Nephron (organoid): ENCODE measurements around the gene ZNF165.

Source experiments
- H3K27ac Mint-ChIP-seq, 3 experiments: 2 replicates each; pipeline ENCODE4 v1.8.0; 2020; ENCODE audit warnings: mixed read lengths in 3 of 3, mild to moderate bottlenecking in 2 of 3, moderate library complexity in 1 of 3
- H3K27me3 Mint-ChIP-seq: 2 replicates; pipeline ENCODE4 v1.8.0; 2021; ENCODE audit warnings: low read depth, mild to moderate bottlenecking, moderate library complexity, mixed read lengths
- H3K36me3 Mint-ChIP-seq: 2 replicates; pipeline ENCODE4 v1.8.0; 2020; ENCODE audit warnings: low read depth, mixed read lengths
- H3K4me1 Mint-ChIP-seq: 2 replicates; pipeline ENCODE4 v1.8.0; 2020; ENCODE audit warnings: mixed read lengths
- H3K4me3 Mint-ChIP-seq, 3 experiments: 2 replicates each; pipeline ENCODE4 v1.8.0; 2020; ENCODE audit warnings: mild to moderate bottlenecking in 3 of 3, mixed read lengths in 3 of 3, moderate library complexity in 2 of 3
- H3K9me3 Mint-ChIP-seq: 2 replicates; pipeline ENCODE4 v1.8.0; 2020; ENCODE audit warnings: mixed read lengths
- TF ChIP-seq, protein P1 (sequence below), 3 experiments: fragments of 200-600 bp; sonication (generic); IDR thresholded peaks; one replicate each; pipeline ENCODE4 v1.5.0; 2021; ENCODE audit warnings: antibody characterized with exemption in 3 of 3; ENCODE audit not compliant: unreplicated experiment in 3 of 3

Gene ZNF165

DNA sequence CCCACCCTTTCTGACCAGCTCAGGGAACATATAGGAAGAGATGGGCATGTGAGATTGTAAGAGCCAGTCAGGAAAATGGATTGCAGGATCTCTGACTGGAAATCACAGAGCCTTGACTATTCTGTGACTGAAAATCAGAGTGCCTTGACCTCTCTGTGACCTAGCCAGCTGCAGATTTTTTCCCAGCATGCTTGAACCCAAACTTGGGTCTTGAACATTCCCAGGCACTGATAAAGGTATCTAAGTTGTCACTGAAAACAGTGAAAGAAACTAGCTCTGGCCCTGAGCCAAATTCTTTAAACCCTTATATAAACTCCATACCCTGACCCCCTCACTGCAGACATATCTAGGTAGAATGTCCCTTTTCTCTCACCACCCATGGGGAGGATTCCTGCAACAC, 2.3 kb upstream of the ZNF165 start:
- Mint-ChIP-seq H3K27me3 (no peaks in the 10 kb centered on the region), H3K4me1 (peaks cover 15% of the 10 kb centered on the region), H3K27ac (no peak overlapping the region), H3K36me3 (no peaks in the 10 kb centered on the region), H3K4me3 (peak overlapping the region in 2 of 3 experiments; percentile 98 to 99), H3K9me3 (no peaks in the 10 kb centered on the region)
- TF ChIP-seq, protein P1, sequence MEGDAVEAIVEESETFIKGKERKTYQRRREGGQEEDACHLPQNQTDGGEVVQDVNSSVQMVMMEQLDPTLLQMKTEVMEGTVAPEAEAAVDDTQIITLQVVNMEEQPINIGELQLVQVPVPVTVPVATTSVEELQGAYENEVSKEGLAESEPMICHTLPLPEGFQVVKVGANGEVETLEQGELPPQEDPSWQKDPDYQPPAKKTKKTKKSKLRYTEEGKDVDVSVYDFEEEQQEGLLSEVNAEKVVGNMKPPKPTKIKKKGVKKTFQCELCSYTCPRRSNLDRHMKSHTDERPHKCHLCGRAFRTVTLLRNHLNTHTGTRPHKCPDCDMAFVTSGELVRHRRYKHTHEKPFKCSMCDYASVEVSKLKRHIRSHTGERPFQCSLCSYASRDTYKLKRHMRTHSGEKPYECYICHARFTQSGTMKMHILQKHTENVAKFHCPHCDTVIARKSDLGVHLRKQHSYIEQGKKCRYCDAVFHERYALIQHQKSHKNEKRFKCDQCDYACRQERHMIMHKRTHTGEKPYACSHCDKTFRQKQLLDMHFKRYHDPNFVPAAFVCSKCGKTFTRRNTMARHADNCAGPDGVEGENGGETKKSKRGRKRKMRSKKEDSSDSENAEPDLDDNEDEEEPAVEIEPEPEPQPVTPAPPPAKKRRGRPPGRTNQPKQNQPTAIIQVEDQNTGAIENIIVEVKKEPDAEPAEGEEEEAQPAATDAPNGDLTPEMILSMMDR (IDR thresholded peaks at IDR 0.05; ENCODE audit: unreplicated experiment in 3 of 3), result no peak

- Mint-ChIP-seq H3K36me3 (no peaks in the 10 kb centered on the region), H3K4me1 (peaks cover 15% of the 10 kb centered on the region), H3K27me3 (no peaks in the 10 kb centered on the region), H3K9me3 (no peaks in the 10 kb centered on the region), H3K4me3 (peak overlapping the region; percentile 98 to 99 (median 99)), H3K27ac (peak overlapping the region in 1 of 3 experiments; percentile 36)
- TF ChIP-seq, protein P1 (IDR thresholded peaks at IDR 0.05; ENCODE audit: unreplicated experiment in 3 of 3), result no peak
Measured at GRCh38 chr6:28078836-28079235, 1.5 kb upstream of the ZNF165 start.

- no peaks in the 10 kb centered on the region for H3K9me3 Mint-ChIP-seq
- H3K27me3 Mint-ChIP-seq, result no peaks in the 10 kb centered on the region
Measured at GRCh38 chr6:28080631-28081485, 490 bp downstream of the ZNF165 start.

DNA sequence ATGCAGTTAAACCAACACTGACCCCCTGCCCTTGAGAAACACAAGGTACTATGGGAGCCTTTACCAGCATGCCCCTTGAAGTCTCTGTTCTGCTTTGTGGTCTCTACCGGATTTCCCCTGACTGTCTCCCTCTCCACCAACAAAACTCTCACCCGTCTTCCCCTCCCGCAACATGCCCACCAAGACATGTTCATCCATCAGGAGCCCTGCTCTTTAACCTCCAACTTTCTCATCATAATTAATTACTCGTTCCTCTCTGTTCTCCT, 1.1 kb downstream of the ZNF165 start:
- Mint-ChIP-seq H3K4me1 (peaks cover 15% of the 10 kb centered on the region), H3K4me3 (peak overlapping the region; percentile 98 to 99 (median 99)), H3K27me3 (no peaks in the 10 kb centered on the region), H3K9me3 (no peaks in the 10 kb centered on the region), H3K36me3 (peaks cover 11% of the 10 kb centered on the region), H3K27ac (peak overlapping the region; percentile 89 to 97 (median 97))
- TF ChIP-seq, protein P1 (IDR thresholded peaks at IDR 0.05; ENCODE audit: unreplicated experiment in 3 of 3), result no peak

More at GRCh38 chr6:28080631-28081485, 490 bp downstream of the ZNF165 start:
- peak overlapping the region; percentile 98 to 99 (median 99) for H3K4me3 Mint-ChIP-seq
- peaks cover 5% of the 10 kb centered on the region for H3K36me3 Mint-ChIP-seq
- H3K4me1 Mint-ChIP-seq, result peaks cover 15% of the 10 kb centered on the region
- H3K27ac Mint-ChIP-seq, result peak overlapping the region; percentile 89 to 97 (median 97)
- TF ChIP-seq, protein P1 (IDR thresholded peaks at IDR 0.05; ENCODE audit: unreplicated experiment in 3 of 3), result no peak

DNA sequence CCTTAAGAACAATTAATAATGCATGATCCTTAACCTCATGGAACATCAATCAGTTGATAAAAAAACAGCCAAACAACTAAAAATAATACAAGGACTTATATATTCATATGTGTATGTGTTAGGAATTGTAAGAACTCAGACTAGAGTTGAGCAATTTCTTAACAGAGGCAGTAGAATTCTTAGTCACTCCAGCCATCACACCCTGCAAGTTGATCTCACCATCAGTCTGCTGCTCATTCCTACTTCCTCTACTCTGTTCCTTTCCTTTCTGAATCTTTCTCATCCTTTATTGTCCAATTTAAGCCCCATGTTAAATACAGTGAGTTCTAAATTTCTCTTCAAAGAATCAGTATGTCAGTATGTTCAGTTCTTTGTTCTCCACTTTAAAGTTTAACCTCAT, 2.6 kb downstream of the ZNF165 start:
- Mint-ChIP-seq H3K27me3 (no peaks in the 10 kb centered on the region), H3K27ac (no peak overlapping the region), H3K4me1 (peaks cover 15% of the 10 kb centered on the region), H3K9me3 (peaks cover 5% of the 10 kb centered on the region), H3K36me3 (peaks cover 22% of the 10 kb centered on the region), H3K4me3 (peak overlapping the region; percentile 98 to 99 (median 99))
- TF ChIP-seq, protein P1 (IDR thresholded peaks at IDR 0.05; ENCODE audit: unreplicated experiment in 3 of 3), result no peak

DNA sequence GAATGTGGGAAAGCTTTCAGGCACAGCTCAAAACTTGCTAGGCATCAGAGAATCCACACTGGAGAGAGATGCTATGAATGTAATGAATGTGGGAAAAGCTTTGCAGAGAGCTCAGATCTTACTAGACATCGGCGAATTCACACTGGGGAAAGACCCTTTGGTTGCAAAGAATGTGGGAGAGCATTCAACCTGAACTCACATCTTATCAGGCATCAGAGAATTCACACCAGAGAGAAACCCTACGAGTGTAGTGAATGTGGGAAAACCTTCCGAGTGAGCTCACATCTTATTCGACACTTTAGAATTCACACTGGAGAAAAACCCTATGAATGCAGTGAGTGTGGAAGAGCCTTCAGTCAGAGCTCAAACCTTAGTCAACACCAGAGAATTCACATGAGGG, 8.7 kb downstream of the ZNF165 start:
- H3K4me3 Mint-ChIP-seq, result no peak overlapping the region
- H3K4me1 Mint-ChIP-seq, result no peaks in the 10 kb centered on the region
- no peaks in the 10 kb centered on the region for H3K27me3 Mint-ChIP-seq
- H3K36me3 Mint-ChIP-seq, result peaks cover 56% of the 10 kb centered on the region
- no peak overlapping the region for H3K27ac Mint-ChIP-seq
- peaks cover 29% of the 10 kb centered on the region for H3K9me3 Mint-ChIP-seq
- TF ChIP-seq, protein P1 (IDR thresholded peaks at IDR 0.05; ENCODE audit: unreplicated experiment in 3 of 3), result no peak
